A204.1 (cell line): Measurements from ENCODE around the gene HCN2.
"Not testable (repeated sequence)": the region's sequence is repeated elsewhere in the genome, so short reads cannot be mapped to it uniquely, and the experiment has no call there.

Experiments
- FAIRE-seq: peaks from 2 replicates; lab custom pipeline; 2012; peaks lifted over from hg19 to GRCh38; lab: Jason Lieb, UNC

Gene HCN2

GRCh38 chr19:585551-586110 is 4.0 kb upstream of the HCN2 start:
- no peak for FAIRE-seq

- FAIRE-seq = no peak
Observed at GRCh38 chr19:588093-588740, 1.5 kb upstream of the HCN2 start.

GRCh38 chr19:588741-589692 is 664 bp upstream of the HCN2 start:
- FAIRE-seq = no peak

GRCh38 chr19:590396-590745 is 690 bp downstream of the HCN2 start:
- no peak for FAIRE-seq

GRCh38 chr19:590750-591098 is 1.0 kb downstream of the HCN2 start:
- FAIRE-seq = no peak

GRCh38 chr19:591099-591958 is 1.6 kb downstream of the HCN2 start:
- FAIRE-seq = no peak

GRCh38 chr19:592101-592500 is 2.4 kb downstream of the HCN2 start:
- no peak for FAIRE-seq

GRCh38 chr19:593055-593454 is 3.4 kb downstream of the HCN2 start:
- FAIRE-seq = no peak

GRCh38 chr19:593505-593904 is 3.8 kb downstream of the HCN2 start:
- no peak for FAIRE-seq

GRCh38 chr19:594265-594870 is 4.7 kb downstream of the HCN2 start:
- no peak for FAIRE-seq

GRCh38 chr19:595326-596262 is 5.9 kb downstream of the HCN2 start:
- no peak for FAIRE-seq

- no peak for FAIRE-seq
Observed at GRCh38 chr19:596263-596655, 6.6 kb downstream of the HCN2 start.

GRCh38 chr19:597406-598315 is 8.0 kb downstream of the HCN2 start:
- no peak for FAIRE-seq

GRCh38 chr19:601310-601709 is 11.6 kb downstream of the HCN2 start:
- no peak for FAIRE-seq

GRCh38 chr19:601790-602189 is 12.1 kb downstream of the HCN2 start:
- no peak for FAIRE-seq

- FAIRE-seq = no peak
Observed at GRCh38 chr19:602391-603301, 13.0 kb downstream of the HCN2 start.

GRCh38 chr19:603302-603639 is 13.6 kb downstream of the HCN2 start:
- not testable (repeated sequence) for FAIRE-seq

GRCh38 chr19:603779-604178 is 14.1 kb downstream of the HCN2 start:
- FAIRE-seq = not testable (repeated sequence)

GRCh38 chr19:604355-604754 is 14.7 kb downstream of the HCN2 start:
- FAIRE-seq = no peak
